SK-N-SH treated with all-trans-retinoic acid at 6 μM for 48 hours (cell line): ENCODE measurements around the gene AHCYL2.
"Not testable (repeated sequence)": the region's sequence is repeated elsewhere in the genome, so short reads cannot be mapped to it uniquely, and the experiment has no call there.

Experiments
- ATAC-seq: fragments of 200-7000 bp; cut with Tn5 transposase; 3 replicates; pipeline ENCODE4 v1.9.1; 2020; ENCODE audit warnings: mild to moderate bottlenecking, moderate library complexity
- ARNTL ChIP-seq: fragments of 450-650 bp; formaldehyde crosslinking; IDR thresholded peaks from 2 replicates; pipeline ENCODE4 v1.5.0; 2020; ENCODE audit warnings: low read depth, mild to moderate bottlenecking, moderate library complexity, borderline replicate concordance
- BACH2 ChIP-seq: fragments of 250-450 bp; sonication (Bioruptor Pico); IDR thresholded peaks from 2 replicates; pipeline ENCODE4 v1.9.0; 2021; ENCODE audit warnings: mild to moderate bottlenecking, borderline replicate concordance
- CREB5 ChIP-seq: fragments of 250-450 bp; sonication (Bioruptor Pico); IDR thresholded peaks from 2 replicates; pipeline ENCODE4 v1.5.1; 2020; ENCODE audit warnings: low read depth, mild to moderate bottlenecking, moderate library complexity
- CSDC2 ChIP-seq: fragments of 250-450 bp; sonication (Bioruptor Pico); IDR thresholded peaks from 2 replicates; pipeline ENCODE4 v1.5.0; 2020; ENCODE audit warnings: mild to moderate bottlenecking, moderate library complexity
- GLIS3 ChIP-seq: fragments of 250-450 bp; sonication (Bioruptor Pico); IDR thresholded peaks from 2 replicates; pipeline ENCODE4 v1.5.0; 2020; ENCODE audit warnings: mild to moderate bottlenecking, moderate library complexity
- OSR1 ChIP-seq: fragments of 250-450 bp; sonication (Bioruptor Pico); IDR thresholded peaks from 2 replicates; pipeline ENCODE4 v1.8.0; 2022; ENCODE audit warnings: moderate library complexity, mild to moderate bottlenecking, inconsistent platforms
- POU6F1 ChIP-seq: fragments of 250-450 bp; sonication (Bioruptor Pico); IDR thresholded peaks from 2 replicates; pipeline ENCODE4 v1.8.0; 2021; ENCODE audit warnings: low read depth, mild to moderate bottlenecking, moderate library complexity, borderline replicate concordance
- PPARA ChIP-seq: fragments of 250-450 bp; sonication (Bioruptor Pico); IDR thresholded peaks from 2 replicates; pipeline ENCODE4 v1.5.0; 2020; ENCODE audit warnings: mild to moderate bottlenecking, borderline replicate concordance
- SNAI2 ChIP-seq: fragments of 250-450 bp; sonication (Bioruptor Pico); IDR thresholded peaks from 2 replicates; pipeline ENCODE4 v1.5.0; 2020; ENCODE audit warnings: mild to moderate bottlenecking, moderate library complexity
- TOX ChIP-seq: fragments of 250-450 bp; sonication (Bioruptor Pico); IDR thresholded peaks from 2 replicates; pipeline ENCODE4 v1.8.0; 2021; ENCODE audit warnings: mild to moderate bottlenecking, moderate library complexity, borderline replicate concordance
- ZC3H10 ChIP-seq: fragments of 250-450 bp; sonication (Bioruptor Pico); IDR thresholded peaks from 2 replicates; pipeline ENCODE4 v1.5.1; 2021; ENCODE audit warnings: mild to moderate bottlenecking, moderate library complexity
- ZFP3 ChIP-seq: fragments of 250-450 bp; sonication (Bioruptor Pico); IDR thresholded peaks from 2 replicates; pipeline ENCODE4 v1.5.0; 2020; ENCODE audit warnings: mild to moderate bottlenecking, moderate library complexity
- ZFP30 ChIP-seq: fragments of 450-650 bp; formaldehyde crosslinking; IDR thresholded peaks from 2 replicates; pipeline ENCODE4 v1.5.0; 2022; ENCODE audit warnings: mild to moderate bottlenecking, moderate library complexity
- ZNF70 ChIP-seq: fragments of 450-650 bp; formaldehyde crosslinking; IDR thresholded peaks from 2 replicates; pipeline ENCODE4 v1.5.0; 2020; ENCODE audit warnings: mild to moderate bottlenecking, moderate library complexity
- ZNF8 ChIP-seq: fragments of 450-650 bp; formaldehyde crosslinking; IDR thresholded peaks from 2 replicates; pipeline ENCODE4 v1.5.0; 2020; ENCODE audit warnings: mild to moderate bottlenecking, moderate library complexity
- TF ChIP-seq, protein P1 (sequence below): fragments of 250-450 bp; sonication (Bioruptor Pico); IDR thresholded peaks from 2 replicates; pipeline ENCODE4 v1.5.0; 2020; ENCODE audit warnings: mild to moderate bottlenecking, moderate library complexity

The AHCYL2 gene

DNA sequence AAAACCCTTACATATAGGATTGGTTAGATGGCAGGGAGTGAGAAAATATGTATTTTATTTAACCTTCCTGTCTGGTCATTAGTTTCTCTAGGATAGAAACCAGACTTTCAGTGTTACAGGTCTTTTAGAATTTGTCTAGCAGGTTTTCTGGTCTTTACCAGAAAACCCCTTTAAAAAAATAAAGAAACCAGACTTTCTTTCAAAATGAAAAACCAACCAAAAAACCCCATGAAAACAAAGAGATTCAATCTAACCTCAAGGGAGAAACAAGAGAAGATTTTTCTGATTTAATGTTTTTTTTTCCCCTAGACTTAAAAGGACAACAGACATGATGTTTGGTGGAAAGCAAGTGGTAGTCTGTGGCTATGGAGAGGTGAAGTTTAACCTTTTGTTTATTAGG lies 180.7 kb downstream of the AHCYL2 start:
- TF ChIP-seq BACH2 (no peak), ARNTL (CRISPR knock-in tag) (no peak)

GRCh38 chr7:129410238-129410637 lies 185.4 kb downstream of the AHCYL2 start:
- not testable (repeated sequence) for ATAC-seq

More for the DNA sequence above, 180.7 kb downstream of the AHCYL2 start:
- ATAC-seq = no peak

DNA sequence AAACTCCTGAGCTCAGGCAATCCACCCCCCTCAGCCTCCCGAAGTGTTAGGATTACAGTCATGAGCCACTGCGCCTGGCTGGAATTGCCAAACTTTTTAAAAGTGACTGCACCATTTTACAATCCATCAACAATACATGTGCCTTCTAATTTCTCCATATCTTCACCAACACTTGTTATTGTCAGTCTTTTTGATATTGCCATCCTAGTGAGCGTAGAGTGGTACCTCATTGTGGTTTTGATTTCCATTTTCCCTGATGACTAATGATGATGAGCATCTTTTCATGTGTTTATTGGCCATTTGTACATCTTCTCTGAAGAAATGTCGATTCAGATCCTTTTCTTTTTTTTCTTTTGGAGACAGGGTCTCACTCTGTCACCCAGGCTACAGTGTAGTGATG lies 187.7 kb downstream of the AHCYL2 start:
- ATAC-seq = no peak
- no peak for TF ChIP-seq BACH2
- TF ChIP-seq POU6F1 = no peak
- no peak for TF ChIP-seq ZFP30 (CRISPR knock-in tag)
- TF ChIP-seq CSDC2 (CRISPR knock-in tag) = no peak
- no peak for TF ChIP-seq ZFP3
- TF ChIP-seq TOX (CRISPR knock-in tag) = no peak
- TF ChIP-seq, protein P1, sequence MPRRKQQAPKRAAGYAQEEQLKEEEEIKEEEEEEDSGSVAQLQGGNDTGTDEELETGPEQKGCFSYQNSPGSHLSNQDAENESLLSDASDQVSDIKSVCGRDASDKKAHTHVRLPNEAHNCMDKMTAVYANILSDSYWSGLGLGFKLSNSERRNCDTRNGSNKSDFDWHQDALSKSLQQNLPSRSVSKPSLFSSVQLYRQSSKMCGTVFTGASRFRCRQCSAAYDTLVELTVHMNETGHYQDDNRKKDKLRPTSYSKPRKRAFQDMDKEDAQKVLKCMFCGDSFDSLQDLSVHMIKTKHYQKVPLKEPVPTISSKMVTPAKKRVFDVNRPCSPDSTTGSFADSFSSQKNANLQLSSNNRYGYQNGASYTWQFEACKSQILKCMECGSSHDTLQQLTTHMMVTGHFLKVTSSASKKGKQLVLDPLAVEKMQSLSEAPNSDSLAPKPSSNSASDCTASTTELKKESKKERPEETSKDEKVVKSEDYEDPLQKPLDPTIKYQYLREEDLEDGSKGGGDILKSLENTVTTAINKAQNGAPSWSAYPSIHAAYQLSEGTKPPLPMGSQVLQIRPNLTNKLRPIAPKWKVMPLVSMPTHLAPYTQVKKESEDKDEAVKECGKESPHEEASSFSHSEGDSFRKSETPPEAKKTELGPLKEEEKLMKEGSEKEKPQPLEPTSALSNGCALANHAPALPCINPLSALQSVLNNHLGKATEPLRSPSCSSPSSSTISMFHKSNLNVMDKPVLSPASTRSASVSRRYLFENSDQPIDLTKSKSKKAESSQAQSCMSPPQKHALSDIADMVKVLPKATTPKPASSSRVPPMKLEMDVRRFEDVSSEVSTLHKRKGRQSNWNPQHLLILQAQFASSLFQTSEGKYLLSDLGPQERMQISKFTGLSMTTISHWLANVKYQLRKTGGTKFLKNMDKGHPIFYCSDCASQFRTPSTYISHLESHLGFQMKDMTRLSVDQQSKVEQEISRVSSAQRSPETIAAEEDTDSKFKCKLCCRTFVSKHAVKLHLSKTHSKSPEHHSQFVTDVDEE (CRISPR knock-in tag) = no peak
- no peak for TF ChIP-seq SNAI2 (CRISPR knock-in tag)
- TF ChIP-seq CREB5 (CRISPR knock-in tag) = no peak
- TF ChIP-seq OSR1 (CRISPR knock-in tag) = no peak
- TF ChIP-seq ZNF70 (CRISPR knock-in tag) = no peak
- no peak for TF ChIP-seq GLIS3 (CRISPR knock-in tag)
- no peak for TF ChIP-seq ZC3H10 (CRISPR knock-in tag)
- TF ChIP-seq PPARA (CRISPR knock-in tag) = no peak
- TF ChIP-seq ZNF8 = no peak

DNA sequence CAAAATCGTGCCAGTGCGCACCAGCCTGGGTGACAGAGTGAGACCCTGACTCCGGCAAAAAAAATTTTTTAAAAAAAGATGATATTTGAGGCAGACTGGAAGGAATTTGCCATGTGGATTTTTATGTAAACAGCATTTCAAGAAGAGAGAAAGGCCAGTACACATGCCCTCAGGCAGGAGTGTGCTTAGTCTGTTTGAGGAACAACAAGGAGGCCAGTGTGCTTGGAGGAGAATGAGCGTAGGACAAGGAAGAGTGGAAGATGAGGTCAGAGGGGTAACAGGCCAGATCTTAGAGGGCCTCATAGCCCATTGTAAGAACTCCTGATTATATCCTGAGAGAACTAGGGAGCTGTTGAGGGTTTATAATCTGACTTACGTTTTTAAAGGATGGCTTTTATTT lies 192.2 kb downstream of the AHCYL2 start:
- TF ChIP-seq TOX (CRISPR knock-in tag) (no peak), POU6F1 (no peak), CREB5 (CRISPR knock-in tag) (no peak), BACH2 (no peak), ZC3H10 (CRISPR knock-in tag) (no peak)
- TF ChIP-seq, protein P1 (CRISPR knock-in tag) = no peak
- no peak for ATAC-seq
